ENCODE results near the gene ENTPD8.

The ENTPD8 gene

GRCh38 chr9:137396634-137397367 is 44.4 kb downstream of the ENTPD8 start:
- H3K79me2 ChIP-seq (ENCODE audit: low read length): no peaks in the 10 kb centered on the region
- H3K4me1 ChIP-seq (ENCODE audit: low read length): no peaks in the 10 kb centered on the region
- H3K36me3 ChIP-seq (replicated peaks; ENCODE audit: low read depth, low read length): no peaks in the 10 kb centered on the region
- H3K27me3 ChIP-seq (ENCODE audit: low read depth, low read length): no peaks in the 10 kb centered on the region
- TF ChIP-seq EZH2phosphoT487 (IDR thresholded peaks at IDR 0.05; ENCODE audit: low read depth) (no peak), CTCF (IDR thresholded peaks at IDR 0.05; ENCODE audit: low read depth, low read length) (no peak)
- no peak overlapping the region for H3K27ac ChIP-seq (ENCODE audit: low read length)
- H3K9me3 ChIP-seq (ENCODE audit: insufficient read depth, low read length): no peaks in the 10 kb centered on the region
- H2AFZ ChIP-seq (ENCODE audit: low read depth, low read length): no peak overlapping the region
- H4K20me1 ChIP-seq (ENCODE audit: insufficient read depth, low read length): no peaks in the 10 kb centered on the region
- no peak overlapping the region for H3K4me2 ChIP-seq (ENCODE audit: low read length)
- no peak overlapping the region for H3K9ac ChIP-seq (ENCODE audit: low read length)
- no peak overlapping the region for H3K4me3 ChIP-seq (ENCODE audit: low read length)

GRCh38 chr9:137396227-137396626 is 44.9 kb downstream of the ENTPD8 start:
- Histone ChIP-seq H3K36me3 (replicated peaks; ENCODE audit: low read depth, low read length) (no peaks in the 10 kb centered on the region), H3K9me3 (ENCODE audit: insufficient read depth, low read length) (no peaks in the 10 kb centered on the region), H4K20me1 (ENCODE audit: insufficient read depth, low read length) (no peaks in the 10 kb centered on the region), H3K4me2 (ENCODE audit: low read length) (no peak overlapping the region), H3K4me3 (ENCODE audit: low read length) (no peak overlapping the region), H3K27ac (ENCODE audit: low read length) (no peak overlapping the region), H2AFZ (ENCODE audit: low read depth, low read length) (no peak overlapping the region), H3K9ac (ENCODE audit: low read length) (no peak overlapping the region), H3K27me3 (ENCODE audit: low read depth, low read length) (no peaks in the 10 kb centered on the region), H3K79me2 (ENCODE audit: low read length) (no peaks in the 10 kb centered on the region), H3K4me1 (ENCODE audit: low read length) (no peaks in the 10 kb centered on the region)
- TF ChIP-seq EZH2phosphoT487 (IDR thresholded peaks at IDR 0.05; ENCODE audit: low read depth): no peak

- H4K20me1 ChIP-seq (ENCODE audit: insufficient read depth, low read length): no peaks in the 10 kb centered on the region
Measured at GRCh38 chr9:137395666-137396010, 45.5 kb downstream of the ENTPD8 start.

GRCh38 chr9:137394866-137395665 is 46.1 kb downstream of the ENTPD8 start:
- TF ChIP-seq EZH2phosphoT487 (IDR thresholded peaks at IDR 0.05; ENCODE audit: low read depth) (no peak), CTCF (IDR thresholded peaks at IDR 0.05; ENCODE audit: low read depth, low read length) (no peak)
- H3K36me3 ChIP-seq (replicated peaks; ENCODE audit: low read depth, low read length): no peaks in the 10 kb centered on the region
- H3K27ac ChIP-seq (ENCODE audit: low read length): no peak overlapping the region
- no peaks in the 10 kb centered on the region for H3K9me3 ChIP-seq (ENCODE audit: insufficient read depth, low read length)
- no peaks in the 10 kb centered on the region for H3K79me2 ChIP-seq (ENCODE audit: low read length)
- no peak overlapping the region for H3K4me2 ChIP-seq (ENCODE audit: low read length)
- H3K9ac ChIP-seq (ENCODE audit: low read length): no peak overlapping the region
- H2AFZ ChIP-seq (ENCODE audit: low read depth, low read length): no peak overlapping the region
- H3K4me3 ChIP-seq (ENCODE audit: low read length): no peak overlapping the region
- no peaks in the 10 kb centered on the region for H3K4me1 ChIP-seq (ENCODE audit: low read length)
- H4K20me1 ChIP-seq (ENCODE audit: insufficient read depth, low read length): no peaks in the 10 kb centered on the region
- H3K27me3 ChIP-seq (ENCODE audit: low read depth, low read length): no peaks in the 10 kb centered on the region

More at GRCh38 chr9:137395666-137396010, 45.5 kb downstream of the ENTPD8 start:
- Histone ChIP-seq H3K79me2 (ENCODE audit: low read length) (no peaks in the 10 kb centered on the region), H3K27me3 (ENCODE audit: low read depth, low read length) (no peaks in the 10 kb centered on the region), H3K27ac (ENCODE audit: low read length) (no peak overlapping the region), H3K4me2 (ENCODE audit: low read length) (no peak overlapping the region), H3K36me3 (replicated peaks; ENCODE audit: low read depth, low read length) (no peaks in the 10 kb centered on the region), H3K9ac (ENCODE audit: low read length) (no peak overlapping the region), H2AFZ (ENCODE audit: low read depth, low read length) (no peak overlapping the region), H3K4me3 (ENCODE audit: low read length) (no peak overlapping the region), H3K4me1 (ENCODE audit: low read length) (no peaks in the 10 kb centered on the region), H3K9me3 (ENCODE audit: insufficient read depth, low read length) (no peaks in the 10 kb centered on the region)
- TF ChIP-seq EZH2phosphoT487 (IDR thresholded peaks at IDR 0.05; ENCODE audit: low read depth): no peak
- no peak for TF ChIP-seq CTCF (IDR thresholded peaks at IDR 0.05; ENCODE audit: low read depth, low read length)
